Activated CD4-positive, alpha-beta T cell treated with anti-CD3 and anti-CD28 coated beads for 1 hour (primary cell): ENCODE measurements around the gene ABHD17B.
A peak's percentile ranks its signal among the peaks of the same experiment; 100 is the strongest.

ENCODE experiments used
- DNase-seq: peaks from one replicate; pipeline ENCODE4 v3.0.0-alpha.2; 2020

ABHD17B gene

DNA sequence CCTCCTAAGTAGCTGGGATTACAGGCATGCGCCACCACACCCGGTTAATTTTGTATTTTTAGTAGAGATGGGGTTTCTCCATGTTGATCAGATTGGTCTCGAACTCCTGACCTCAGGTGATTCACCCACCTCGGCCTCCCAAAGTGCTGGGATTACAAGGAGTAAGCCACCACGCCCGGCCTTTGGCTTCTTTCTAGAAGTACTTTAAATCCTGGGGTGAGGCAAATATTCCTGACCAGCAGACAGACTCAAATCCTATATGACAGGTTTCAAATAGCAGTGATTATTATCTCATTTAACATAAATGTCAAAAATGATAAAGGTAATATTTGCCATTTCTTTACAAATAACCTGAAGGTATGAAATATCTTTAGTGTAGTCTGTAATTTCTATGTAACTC, 35.6 kb downstream of the ABHD17B start:
- no peak for DNase-seq

DNA sequence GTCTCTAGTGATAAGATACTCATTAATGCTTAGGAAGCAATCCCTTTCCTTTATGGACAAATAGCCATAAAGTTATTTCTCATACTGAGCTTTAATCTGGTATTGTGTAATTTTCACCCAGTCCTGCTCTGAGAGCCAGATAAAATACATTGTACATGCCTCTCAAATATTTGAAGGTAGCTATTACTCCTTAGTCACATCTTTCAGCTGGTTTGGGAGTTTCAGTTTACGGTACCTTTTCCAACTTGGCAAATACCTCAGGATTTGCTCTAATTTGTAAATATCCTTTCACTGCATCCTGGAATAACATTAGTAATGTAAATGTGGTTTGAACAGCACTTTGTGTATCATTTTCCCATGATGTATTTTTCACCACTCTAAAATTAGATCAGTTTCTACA, 47.4 kb downstream of the ABHD17B start:
- DNase-seq: no peak

- no peak for DNase-seq
These were observed 49.4 kb downstream of the ABHD17B start for GRCh38 chr9:71861618-71862017.

- no peak for DNase-seq
These were observed 51.1 kb downstream of the ABHD17B start for GRCh38 chr9:71859939-71860338.

DNA sequence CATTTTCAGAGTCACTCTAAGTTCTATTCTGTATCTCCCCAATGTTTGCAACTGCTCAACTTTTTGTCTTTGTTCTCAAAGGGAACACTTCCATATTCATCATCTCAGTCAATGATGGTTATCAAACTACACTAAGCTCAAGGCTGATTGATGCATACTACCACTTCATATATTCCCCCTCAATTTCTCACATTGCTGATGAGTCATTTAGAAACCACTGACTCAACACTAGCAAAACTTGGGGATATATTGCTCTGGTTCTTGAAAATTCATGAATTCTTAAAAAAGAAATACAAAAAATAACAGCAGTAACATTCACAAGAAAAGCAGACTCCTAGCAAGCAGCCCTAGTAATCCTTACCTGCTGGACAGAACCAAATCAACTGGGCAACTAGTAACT, 52.2 kb downstream of the ABHD17B start:
- DNase-seq: no peak

DNA sequence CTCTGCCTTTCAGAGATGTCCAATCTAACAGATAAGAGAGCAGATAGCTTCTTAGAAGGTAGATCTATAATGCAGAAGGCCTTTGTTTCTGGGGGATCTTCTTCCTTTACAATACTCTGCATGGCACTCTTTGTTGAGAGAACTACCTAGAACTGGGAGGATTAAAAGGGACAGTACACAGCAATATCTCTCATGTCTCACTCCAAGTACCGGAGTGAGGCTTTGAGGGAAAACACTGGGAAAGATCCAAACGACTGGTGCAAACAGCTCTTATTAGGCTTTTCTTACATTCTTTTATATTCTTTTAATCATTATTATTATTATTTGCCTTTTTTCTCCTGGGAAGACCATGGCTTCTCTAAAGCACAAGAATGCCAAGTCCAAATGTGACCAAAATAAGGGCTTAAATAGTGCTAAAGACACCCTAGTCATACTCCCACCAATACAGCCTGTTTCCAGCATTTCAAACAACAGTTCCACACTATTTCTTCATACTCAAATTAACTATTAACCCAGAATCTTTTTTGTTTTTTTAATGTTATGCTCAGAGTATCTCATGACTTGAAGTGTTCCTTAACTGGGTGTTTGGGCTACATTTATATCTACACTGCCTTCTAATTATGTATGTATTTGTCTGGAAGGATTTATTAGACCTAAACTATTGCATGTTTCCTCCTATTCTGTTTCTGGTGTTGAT, 52.7 kb downstream of the ABHD17B start:
- no peak for DNase-seq

DNA sequence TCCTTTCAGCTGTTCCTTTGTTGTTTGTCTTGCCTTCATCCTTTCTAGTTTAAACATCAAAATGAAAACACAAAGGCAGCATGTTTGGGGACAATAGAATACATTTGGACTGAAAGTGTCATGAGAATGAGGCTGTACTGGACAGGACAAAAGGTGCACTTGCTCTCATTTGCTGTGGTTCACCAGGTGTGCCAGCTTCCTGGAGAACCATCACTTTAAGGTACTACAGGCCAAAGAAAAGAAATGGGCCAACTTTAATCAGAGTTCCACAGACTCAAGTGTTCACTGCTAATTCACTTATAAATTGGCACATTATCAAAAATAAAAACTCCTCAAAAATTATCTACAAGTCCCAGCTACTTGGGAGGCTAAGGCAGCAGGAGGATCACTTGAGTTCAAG, 53.8 kb downstream of the ABHD17B start:
- no peak for DNase-seq

- DNase-seq: no peak
These were observed 56.2 kb downstream of the ABHD17B start for GRCh38 chr9:71854811-71855210.

DNA sequence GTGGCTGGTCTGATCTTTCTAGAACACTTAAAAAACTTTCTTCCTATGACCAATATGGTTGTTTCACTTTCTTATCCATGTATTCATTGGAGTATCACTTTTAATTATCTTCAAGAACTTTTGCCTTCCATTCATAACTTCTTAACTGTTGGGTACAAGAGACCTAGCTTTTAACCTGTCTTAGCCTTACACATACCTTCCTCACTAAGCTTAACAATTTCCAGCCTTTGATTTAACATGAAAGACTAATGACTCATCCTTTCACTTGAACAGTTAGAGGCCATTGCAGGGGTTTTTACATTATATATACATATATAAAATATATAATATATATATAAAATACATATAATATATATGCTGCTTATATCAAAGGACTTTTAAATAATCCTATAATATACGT, 57.9 kb downstream of the ABHD17B start:
- no peak for DNase-seq

GRCh38 chr9:71850996-71851395, 60.0 kb downstream of the ABHD17B start:
- DNase-seq: no peak

DNA sequence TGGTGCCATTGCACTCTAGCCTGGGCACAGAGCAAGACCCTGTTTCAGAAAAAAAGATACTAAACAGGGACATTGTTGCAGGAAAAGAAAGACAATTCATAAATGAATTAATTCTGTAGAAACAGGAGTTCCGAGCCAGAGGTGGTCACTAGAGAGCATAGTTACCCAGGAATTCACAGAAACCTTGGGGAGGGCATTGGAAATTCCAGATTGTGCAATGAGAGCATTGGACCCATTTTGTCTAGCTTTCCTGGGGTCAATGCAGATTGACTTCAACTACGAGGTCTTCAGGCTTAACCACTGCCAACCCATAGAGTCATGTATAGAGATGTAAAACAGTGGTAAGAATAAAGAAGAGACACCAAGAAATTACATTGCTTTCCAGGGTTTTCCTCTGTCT, 63.1 kb downstream of the ABHD17B start:
- no peak for DNase-seq

DNA sequence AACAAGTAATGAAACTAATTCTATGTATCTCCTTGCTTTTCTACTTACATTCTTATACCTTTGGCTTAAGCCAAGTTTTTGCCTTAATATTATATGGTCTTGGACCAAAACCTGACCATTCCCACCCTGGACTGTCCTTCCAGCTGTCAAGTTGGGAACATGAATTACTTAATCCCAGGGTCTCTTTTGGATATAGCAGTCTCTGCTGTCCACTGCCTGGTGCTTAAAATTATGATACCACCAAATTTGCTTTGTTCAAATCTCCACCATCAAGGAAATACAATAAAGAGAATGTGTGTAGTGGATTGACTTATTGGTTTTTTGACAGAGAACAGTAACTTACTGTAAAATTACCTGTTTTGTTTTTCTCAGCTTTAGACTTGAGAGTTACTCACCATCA, 66.2 kb downstream of the ABHD17B start:
- DNase-seq: no peak

GRCh38 chr9:71839668-71840067, 71.3 kb downstream of the ABHD17B start:
- no peak for DNase-seq

- no peak for DNase-seq
These were observed 75.4 kb downstream of the ABHD17B start for GRCh38 chr9:71835596-71835995.

DNA sequence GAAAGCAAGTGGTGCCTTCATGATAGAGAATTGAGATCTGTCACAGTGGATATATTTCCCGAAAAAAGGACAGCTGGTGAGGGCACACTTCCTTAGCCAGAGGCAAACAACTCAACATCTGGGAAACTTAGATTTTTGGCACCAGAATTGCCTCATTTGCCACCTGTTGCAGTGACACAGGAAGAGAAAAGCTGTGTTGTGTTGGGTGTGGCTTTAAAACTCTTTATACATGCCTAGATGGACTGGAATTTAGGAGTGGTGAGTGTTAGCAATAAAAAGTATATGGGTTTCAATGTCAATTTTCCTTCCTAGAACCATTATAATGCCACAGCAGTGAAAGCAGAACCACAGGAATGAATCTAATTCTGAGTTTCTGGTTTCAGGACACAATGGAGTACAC, 80.1 kb downstream of the ABHD17B start:
- no peak for DNase-seq

- DNase-seq: no peak
These were observed 80.8 kb downstream of the ABHD17B start for GRCh38 chr9:71830153-71830552.

DNA sequence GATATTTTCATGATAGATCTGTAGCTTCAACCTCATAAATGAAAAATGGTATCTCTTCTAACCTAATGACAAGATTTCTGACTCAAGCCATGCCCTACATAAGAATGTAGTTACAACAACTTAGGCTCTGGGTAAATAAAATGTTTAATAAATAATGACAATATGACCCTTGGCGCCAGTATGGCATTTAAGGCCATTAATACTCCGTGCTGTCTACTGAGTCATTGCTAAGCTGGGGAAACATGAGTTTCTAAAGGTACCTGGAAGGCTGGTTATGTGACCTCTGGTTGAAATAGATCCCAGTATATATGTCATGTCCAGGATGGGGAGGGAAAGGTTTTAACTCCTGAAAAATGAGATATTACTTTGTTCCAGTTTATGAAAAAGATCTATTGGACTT, 84.7 kb downstream of the ABHD17B start:
- DNase-seq: no peak

GRCh38 chr9:71824257-71824656, 86.7 kb downstream of the ABHD17B start:
- DNase-seq: no peak

DNA sequence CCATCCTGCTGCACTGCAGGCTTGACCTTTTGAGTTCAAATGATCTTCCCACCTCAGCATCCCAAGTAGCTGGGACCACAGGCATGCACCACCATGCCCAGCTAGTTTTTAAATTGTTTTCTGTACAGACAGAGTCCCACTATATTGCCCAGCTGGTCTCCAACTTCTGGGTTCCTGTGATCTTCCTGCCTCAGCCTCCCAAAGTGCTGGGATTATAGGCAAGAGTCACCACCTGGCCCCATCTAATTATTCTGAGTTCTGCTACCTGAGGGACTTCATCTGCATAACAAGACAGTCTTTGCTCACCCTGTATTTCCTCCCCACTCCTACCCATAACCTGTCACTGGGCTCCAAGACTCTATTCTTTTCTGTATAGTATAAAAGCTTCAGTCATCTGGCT, 88.1 kb downstream of the ABHD17B start:
- DNase-seq: no peak

GRCh38 chr9:71822456-71822855, 88.5 kb downstream of the ABHD17B start:
- DNase-seq: no peak

DNA sequence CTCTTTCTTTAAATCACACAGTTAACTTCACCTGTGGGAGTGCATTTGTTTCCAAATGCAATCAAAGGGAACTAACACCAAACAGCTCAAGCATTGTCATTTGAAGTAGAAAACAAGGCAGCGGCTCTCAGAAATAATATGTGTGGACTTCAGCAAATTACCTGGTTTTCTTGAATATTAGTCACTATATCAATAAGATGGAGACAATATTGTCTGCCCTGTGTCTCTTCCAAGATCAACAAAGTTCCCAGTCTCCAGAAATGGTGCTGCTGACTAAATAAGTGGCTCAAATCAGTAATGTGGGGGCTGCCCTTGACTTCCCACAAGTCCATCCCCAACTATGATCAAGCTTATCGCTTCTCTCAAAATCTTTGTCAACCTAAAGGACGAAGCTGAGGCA, 89.6 kb downstream of the ABHD17B start:
- no peak for DNase-seq

DNA sequence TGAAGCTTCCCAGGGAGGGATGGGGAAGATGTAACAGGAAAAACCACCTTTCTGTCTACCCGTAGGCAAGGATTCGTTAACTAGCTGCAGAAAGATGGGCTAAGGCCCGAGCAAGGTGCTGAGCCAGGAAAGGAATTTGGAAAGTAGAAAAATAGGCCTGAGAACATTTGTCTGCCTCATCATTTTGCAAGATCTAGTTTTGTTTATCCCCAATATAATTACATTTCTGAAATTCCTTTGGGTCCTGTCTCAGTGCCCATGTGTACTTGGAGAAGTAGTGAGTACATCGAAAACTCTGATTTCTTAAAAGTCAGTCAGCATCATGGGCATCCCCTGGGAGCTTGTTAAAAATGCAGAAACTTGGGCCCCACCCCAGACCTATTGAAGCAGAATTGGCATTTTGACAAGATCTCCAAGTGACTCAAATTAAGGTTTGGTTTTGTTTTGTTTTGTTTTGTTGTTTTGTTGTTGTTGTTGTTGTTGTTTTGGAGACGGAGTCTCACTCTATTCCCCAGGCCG, 90.5 kb downstream of the ABHD17B start:
- DNase-seq: no peak

GRCh38 chr9:71819115-71819739, 91.8 kb downstream of the ABHD17B start:
- DNase-seq: peak; percentile 16

GRCh38 chr9:71816916-71817451, 94.0 kb downstream of the ABHD17B start:
- no peak for DNase-seq
